ENCODE results near the gene SELE. TPM values are rescaled to one million over a fixed set of nuclear protein-coding genes. Genes with fewer than 3 reads are reported as not detected.

The SELE gene
- total RNA-seq, 1 donor from 2014 or later: 9.0 TPM

GRCh38 chr1:169711469-169712308, 22.2 kb downstream of the SELE start, which contains the start of gene SELL:
TSS of gene SELL (minus strand) at chr1:169711620. CDS start at chr1:169711498, 122 bp downstream.
- intact Hi-C loops (cut with DNase I): no loop called here
- peak; percentile 10 to 76 for DNase-seq (ENCODE audit: low spot score in 2 of 2)
- no peaks in the 10 kb centered on the region for H3K4me1 ChIP-seq
- peak within 1 kb of the TSS; percentile 11 to 34 for H3K4me3 ChIP-seq
- H3K9me3 ChIP-seq: peaks cover 0 to 5% of the 10 kb centered on the region in 2 donors
- no peaks in the 10 kb centered on the region for H3K36me3 ChIP-seq
- no peak within 1 kb of the TSS for H3K27ac ChIP-seq
- TF ChIP-seq CTCF (IDR thresholded peaks at IDR 0.05): peak; percentile 28 to 57 (median 52)
- H3K27me3 ChIP-seq: no peaks in the 10 kb centered on the region

- Histone ChIP-seq H3K27me3 (no peaks in the 10 kb centered on the region), H3K27ac (no peak overlapping the region), H3K9me3 (peaks cover 0 to 2% of the 10 kb centered on the region in 2 donors), H3K4me1 (no peaks in the 10 kb centered on the region), H3K4me3 (no peak overlapping the region), H3K36me3 (no peaks in the 10 kb centered on the region)
- intact Hi-C loops (cut with DNase I): no loop called here
- TF ChIP-seq CTCF (IDR thresholded peaks at IDR 0.05): no peak
- DNase-seq (ENCODE audit: low spot score in 2 of 2): no peak
These were observed 25.2 kb downstream of the SELE start for GRCh38 chr1:169708647-169709046.

GRCh38 chr1:169707912-169708604, 25.8 kb downstream of the SELE start:
- no peak overlapping the region for H3K4me3 ChIP-seq
- no peaks in the 10 kb centered on the region for H3K36me3 ChIP-seq
- no peak overlapping the region for H3K27ac ChIP-seq
- H3K4me1 ChIP-seq: no peaks in the 10 kb centered on the region
- H3K9me3 ChIP-seq: no peaks in the 10 kb centered on the region
- intact Hi-C loops (cut with DNase I): no loop called here
- no peak for DNase-seq (ENCODE audit: low spot score in 2 of 2)
- TF ChIP-seq CTCF (IDR thresholded peaks at IDR 0.05): no peak
- no peaks in the 10 kb centered on the region for H3K27me3 ChIP-seq

DNA sequence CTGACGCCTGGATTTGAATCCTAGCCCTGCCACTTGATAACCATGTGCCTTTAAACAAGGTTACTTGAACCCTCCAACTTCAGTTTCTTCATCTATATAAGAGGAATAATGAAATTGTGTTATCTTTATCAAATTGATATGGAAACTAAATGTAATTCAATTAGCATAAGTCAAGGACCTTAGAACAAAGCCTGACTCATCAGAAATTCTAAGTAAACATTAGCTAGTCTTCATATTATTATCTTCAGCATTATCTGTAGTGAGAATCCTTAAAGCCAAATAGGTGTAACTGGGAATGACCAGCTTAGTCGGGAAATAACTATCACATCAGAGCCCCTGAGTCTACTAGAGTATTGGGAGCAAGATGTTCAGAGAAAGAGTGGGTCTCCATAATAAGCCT, 29.1 kb downstream of the SELE start:
- H3K4me3 ChIP-seq: no peak overlapping the region
- intact Hi-C loops (cut with DNase I): no loop called here
- TF ChIP-seq CTCF (IDR thresholded peaks at IDR 0.05): no peak
- no peak overlapping the region for H3K27ac ChIP-seq
- no peak for DNase-seq (ENCODE audit: low spot score in 2 of 2)
- H3K36me3 ChIP-seq: no peaks in the 10 kb centered on the region
- H3K27me3 ChIP-seq: no peaks in the 10 kb centered on the region
- H3K9me3 ChIP-seq: no peaks in the 10 kb centered on the region
- H3K4me1 ChIP-seq: no peaks in the 10 kb centered on the region

DNA sequence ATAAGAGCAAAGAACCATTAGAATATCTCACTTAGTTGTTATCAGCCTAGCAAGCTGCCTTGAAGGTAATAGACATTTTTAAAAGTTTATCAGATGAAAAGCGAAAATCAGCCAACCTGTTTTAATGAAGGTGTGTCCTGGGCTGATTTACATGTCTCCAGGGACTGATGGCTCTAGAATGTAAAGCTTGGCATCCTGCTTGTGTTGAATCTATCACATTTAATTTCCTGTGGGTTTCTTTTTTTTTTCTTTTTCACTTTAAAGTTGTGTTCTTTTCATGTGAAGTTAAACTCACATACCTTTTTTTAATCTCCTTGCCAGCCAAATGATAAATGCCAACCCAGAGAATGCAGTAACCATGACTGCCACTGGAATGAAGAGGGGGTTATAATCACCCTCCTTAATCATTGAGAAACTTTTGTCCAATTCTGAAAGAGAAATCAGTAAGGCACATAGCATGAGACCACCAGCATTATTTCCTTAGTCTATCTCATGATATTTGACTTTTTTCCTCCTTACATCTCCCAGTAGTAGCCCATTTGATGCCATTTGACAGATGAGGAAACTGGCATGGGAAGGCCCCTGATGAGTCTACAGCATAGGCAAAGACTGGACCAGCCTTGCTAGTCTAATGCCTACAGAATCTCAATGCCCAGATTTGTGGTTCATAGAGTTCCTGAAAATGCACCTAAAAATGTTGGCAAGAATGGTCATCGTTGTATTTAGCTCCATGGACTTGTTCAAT, 32.4 kb downstream of the SELE start:
- Histone ChIP-seq H3K36me3 (no peaks in the 10 kb centered on the region), H3K9me3 (no peaks in the 10 kb centered on the region), H3K27me3 (no peaks in the 10 kb centered on the region), H3K4me3 (no peak overlapping the region), H3K4me1 (no peaks in the 10 kb centered on the region), H3K27ac (no peak overlapping the region)
- no peak for DNase-seq (ENCODE audit: low spot score in 2 of 2)
- TF ChIP-seq CTCF (IDR thresholded peaks at IDR 0.05): no peak
- intact Hi-C loops (cut with DNase I): no loop called here

Measured in ascending aorta (tissue), 2 donors.